ENCODE results near the gene CTSA. TPM values are rescaled to one million over a fixed set of nuclear protein-coding genes. Genes with fewer than 3 reads are reported as not detected.
A peak's percentile ranks its signal among the peaks of the same experiment; 100 is the strongest.

CTSA gene
- total RNA-seq, 2 donors from 2014 or later: 83.8 to 116 TPM

DNA sequence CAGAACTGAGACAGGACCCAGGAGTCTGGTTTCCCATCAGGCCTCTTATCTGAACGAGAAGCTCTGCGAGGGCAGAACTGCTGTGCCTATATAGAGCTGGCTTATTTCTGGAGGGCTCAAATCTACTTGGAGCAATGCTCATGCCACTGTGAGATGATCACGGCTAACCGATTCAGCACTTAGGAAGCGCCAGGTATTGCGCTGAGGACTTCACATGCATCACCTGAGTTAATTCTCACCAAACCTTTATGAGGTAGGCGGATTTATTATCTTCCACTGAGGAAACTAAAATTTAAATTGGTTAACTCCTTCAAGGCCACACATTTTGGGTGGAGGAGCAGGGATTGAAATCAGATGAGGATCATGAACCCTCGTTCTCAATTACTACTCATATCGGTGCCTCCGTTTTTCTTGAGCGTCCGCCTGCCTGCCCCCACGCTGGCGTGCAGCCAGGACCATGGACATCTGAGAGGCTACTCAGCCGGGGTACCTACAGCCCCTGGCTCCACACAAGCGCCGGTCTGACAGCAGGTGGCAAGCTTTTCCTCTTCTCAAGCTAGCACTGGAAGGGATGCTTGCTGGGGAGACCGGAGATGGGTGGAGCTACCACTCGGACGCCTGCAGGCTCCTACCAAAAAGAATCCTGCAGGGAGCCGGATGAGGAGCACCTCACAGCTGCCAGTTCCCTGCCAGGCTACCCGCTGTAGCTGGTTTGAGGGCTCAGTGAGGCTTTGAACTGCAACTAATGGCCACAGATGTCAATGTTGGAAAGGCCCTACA lies 42.3 kb downstream of the CTSA start:
- no peaks in the 10 kb centered on the region for H3K27me3 ChIP-seq
- H3K4me3 ChIP-seq: peak overlapping the region; percentile 99
- peaks cover 19% of the 10 kb centered on the region for H3K36me3 ChIP-seq
- peak overlapping the region; percentile 100 for H3K27ac ChIP-seq
- no peak for DNase-seq (ENCODE audit: low spot score)
- TF ChIP-seq, protein P1, sequence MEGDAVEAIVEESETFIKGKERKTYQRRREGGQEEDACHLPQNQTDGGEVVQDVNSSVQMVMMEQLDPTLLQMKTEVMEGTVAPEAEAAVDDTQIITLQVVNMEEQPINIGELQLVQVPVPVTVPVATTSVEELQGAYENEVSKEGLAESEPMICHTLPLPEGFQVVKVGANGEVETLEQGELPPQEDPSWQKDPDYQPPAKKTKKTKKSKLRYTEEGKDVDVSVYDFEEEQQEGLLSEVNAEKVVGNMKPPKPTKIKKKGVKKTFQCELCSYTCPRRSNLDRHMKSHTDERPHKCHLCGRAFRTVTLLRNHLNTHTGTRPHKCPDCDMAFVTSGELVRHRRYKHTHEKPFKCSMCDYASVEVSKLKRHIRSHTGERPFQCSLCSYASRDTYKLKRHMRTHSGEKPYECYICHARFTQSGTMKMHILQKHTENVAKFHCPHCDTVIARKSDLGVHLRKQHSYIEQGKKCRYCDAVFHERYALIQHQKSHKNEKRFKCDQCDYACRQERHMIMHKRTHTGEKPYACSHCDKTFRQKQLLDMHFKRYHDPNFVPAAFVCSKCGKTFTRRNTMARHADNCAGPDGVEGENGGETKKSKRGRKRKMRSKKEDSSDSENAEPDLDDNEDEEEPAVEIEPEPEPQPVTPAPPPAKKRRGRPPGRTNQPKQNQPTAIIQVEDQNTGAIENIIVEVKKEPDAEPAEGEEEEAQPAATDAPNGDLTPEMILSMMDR (IDR thresholded peaks at IDR 0.05): peak; percentile 21 to 50
- H3K4me1 ChIP-seq: peaks cover 0 to 30% of the 10 kb centered on the region in 2 donors
- H3K9me3 ChIP-seq: no peaks in the 10 kb centered on the region

GRCh38 chr20:45934046-45934585 lies 43.0 kb downstream of the CTSA start:
- no peak for DNase-seq (ENCODE audit: low spot score)

DNA sequence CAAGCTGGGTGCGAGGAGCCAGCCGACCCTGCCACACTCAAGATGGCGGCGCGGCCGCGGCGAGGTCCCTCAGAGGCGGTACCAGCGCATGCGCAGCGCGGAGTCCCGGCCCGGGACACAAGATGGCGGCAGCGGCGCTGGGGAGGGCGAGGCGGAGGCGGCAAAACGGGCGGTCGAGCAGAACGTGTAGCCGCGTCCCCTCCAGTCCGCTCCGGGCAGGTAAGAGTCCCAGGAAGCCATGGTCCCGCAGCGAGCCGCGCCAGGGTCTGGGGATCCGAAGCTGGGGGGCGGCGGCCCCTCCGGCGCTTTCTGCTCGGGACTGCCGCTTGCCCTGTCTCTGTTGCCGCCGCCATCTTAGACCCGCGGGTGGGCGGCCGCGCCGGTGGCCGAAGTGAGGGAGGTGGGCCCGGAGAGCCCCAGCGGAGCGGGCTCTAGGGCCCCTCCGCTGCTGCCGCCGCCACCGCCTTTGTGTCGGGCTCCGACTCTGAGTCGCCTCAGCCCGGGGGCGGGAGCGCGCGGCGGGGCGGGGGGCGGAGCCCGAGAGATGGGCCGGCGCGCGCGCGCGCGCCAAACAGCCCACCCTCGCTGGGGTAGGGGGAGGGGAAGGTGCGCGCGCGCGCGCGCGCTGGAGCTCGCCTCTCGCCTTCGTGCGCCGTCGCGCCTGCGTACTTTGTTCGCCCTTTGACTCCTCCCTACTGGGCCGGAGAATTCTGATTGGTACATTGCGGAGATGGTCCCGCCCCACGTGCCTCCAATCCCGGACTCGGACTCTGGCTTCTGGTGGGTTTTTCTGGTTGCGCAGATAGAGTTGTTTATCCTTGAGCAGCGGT lies 43.7 kb downstream of the CTSA start, which contains the start of gene PCIF1:
PCIF1 (plus strand) TSS at position 98 of the 830 bp plus-strand sequence. CDS start 4,317 bp downstream, outside the sequence.
- Histone ChIP-seq H3K9me3 (no peaks in the 10 kb centered on the region), H3K27me3 (no peaks in the 10 kb centered on the region), H3K4me3 (peak within 1 kb of the TSS; percentile 99), H3K4me1 (peaks cover 0 to 30% of the 10 kb centered on the region in 2 donors), H3K27ac (peak within 1 kb of the TSS; percentile 100), H3K36me3 (peaks cover 32% of the 10 kb centered on the region)
- peak; percentile 99 for DNase-seq (ENCODE audit: low spot score)
- TF ChIP-seq, protein P1 (IDR thresholded peaks at IDR 0.05): no peak

More at GRCh38 chr20:45934046-45934585, 43.0 kb downstream of the CTSA start:
- TF ChIP-seq, protein P1 (IDR thresholded peaks at IDR 0.05): no peak
- H3K4me1 ChIP-seq: peaks cover 0 to 30% of the 10 kb centered on the region in 2 donors
- peak overlapping the region; percentile 100 for H3K27ac ChIP-seq
- no peaks in the 10 kb centered on the region for H3K9me3 ChIP-seq
- no peaks in the 10 kb centered on the region for H3K27me3 ChIP-seq
- H3K4me3 ChIP-seq: peak overlapping the region; percentile 99
- H3K36me3 ChIP-seq: peaks cover 25% of the 10 kb centered on the region

DNA sequence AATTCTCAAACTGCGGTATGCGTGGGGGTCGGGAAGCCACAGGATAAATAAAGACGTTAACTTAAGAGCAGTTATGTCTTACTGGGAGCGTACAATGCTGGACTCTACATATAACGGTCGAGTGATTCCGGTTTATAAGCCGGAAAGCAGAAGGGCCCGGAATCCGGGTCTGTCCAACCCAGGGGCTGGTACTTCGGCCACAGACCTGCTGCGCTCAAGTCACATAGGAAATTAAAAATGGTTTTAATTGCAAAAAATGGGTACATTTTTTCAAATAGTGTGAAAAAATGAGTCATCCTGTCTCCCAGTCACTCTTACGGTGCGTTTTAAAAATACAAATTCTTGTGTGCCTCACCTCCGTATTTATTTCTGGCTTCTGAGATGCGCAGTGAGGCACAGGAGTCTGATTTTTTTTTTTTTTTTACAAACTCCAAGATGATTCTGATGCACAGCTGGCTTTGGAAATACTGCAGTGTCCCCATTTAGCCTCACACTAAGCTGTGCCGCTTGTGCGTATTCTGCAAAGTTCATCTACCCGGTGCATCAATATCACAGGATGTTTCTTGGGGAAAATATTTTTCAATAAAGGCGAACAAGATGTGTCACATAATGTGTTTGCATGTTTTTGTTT lies 44.4 kb downstream of the CTSA start:
- Histone ChIP-seq H3K4me3 (peak overlapping the region; percentile 99), H3K27me3 (no peaks in the 10 kb centered on the region), H3K4me1 (peaks cover 0 to 30% of the 10 kb centered on the region in 2 donors), H3K9me3 (no peaks in the 10 kb centered on the region), H3K27ac (peak overlapping the region; percentile 100), H3K36me3 (peaks cover 39% of the 10 kb centered on the region)
- no peak for DNase-seq (ENCODE audit: low spot score)
- TF ChIP-seq, protein P1 (IDR thresholded peaks at IDR 0.05): no peak

DNA sequence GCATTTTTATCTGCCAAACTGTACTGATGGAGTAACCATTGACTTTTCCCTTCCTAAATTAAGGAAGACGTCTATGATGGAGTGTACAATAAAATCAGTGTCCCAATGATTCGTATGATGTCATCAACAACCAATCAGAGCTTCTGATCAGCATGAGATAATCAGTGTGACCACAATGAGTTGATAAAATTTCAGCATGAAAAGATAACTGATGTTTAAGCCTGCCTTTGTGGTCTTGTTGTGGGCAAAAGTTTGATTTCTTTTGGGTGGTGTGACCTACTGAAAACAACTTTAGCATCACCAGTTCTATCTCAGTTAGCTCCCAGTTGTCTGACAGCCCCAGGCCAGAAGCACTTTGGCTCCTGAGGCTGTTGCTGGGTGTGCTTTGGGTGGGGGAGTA lies 46.6 kb downstream of the CTSA start:
- H3K4me3 ChIP-seq: no peak overlapping the region
- no peak for DNase-seq (ENCODE audit: low spot score)
- peaks cover 61% of the 10 kb centered on the region for H3K36me3 ChIP-seq

More for the DNA sequence above, 46.6 kb downstream of the CTSA start:
- Histone ChIP-seq H3K27ac (no peak overlapping the region), H3K27me3 (no peaks in the 10 kb centered on the region), H3K9me3 (no peaks in the 10 kb centered on the region), H3K4me1 (peaks cover 0 to 30% of the 10 kb centered on the region in 2 donors)
- TF ChIP-seq, protein P1 (IDR thresholded peaks at IDR 0.05): no peak
